Type B pancreatic cell (in vitro differentiated cells): Measurements from ENCODE around the gene EPHB4. TPM values are rescaled to one million over a fixed set of nuclear protein-coding genes. Genes with fewer than 3 reads are reported as not detected.

ENCODE experiments used
- DNase-seq: peaks from one replicate; pipeline ENCODE4 v3.0.0; 2021; ENCODE audit warnings: mixed read lengths; ENCODE audit not compliant: unreplicated experiment; ENCODE audit errors: extremely low spot score
- H3K27ac Mint-ChIP-seq: 2 replicates; pipeline ENCODE4 v1.8.0; 2021; ENCODE audit warnings: mild to moderate bottlenecking, mixed read lengths
- H3K27me3 Mint-ChIP-seq: 2 replicates; pipeline ENCODE4 v1.8.0; 2021; ENCODE audit warnings: mixed read lengths
- H3K36me3 Mint-ChIP-seq: 2 replicates; pipeline ENCODE4 v1.8.0; 2021; ENCODE audit warnings: mixed read lengths
- H3K4me1 Mint-ChIP-seq: one replicate; pipeline ENCODE4 v1.8.0; 2021; ENCODE audit warnings: mixed read lengths; ENCODE audit not compliant: unreplicated experiment
- H3K4me3 Mint-ChIP-seq: 2 replicates; pipeline ENCODE4 v1.8.0; 2021; ENCODE audit warnings: mild to moderate bottlenecking, mixed read lengths
- H3K9me3 Mint-ChIP-seq: 2 replicates; pipeline ENCODE4 v1.8.0; 2021; ENCODE audit warnings: mixed read lengths
- total RNA-seq: library from RNA; stranded (reverse); gene quantifications from 2 replicates; pipeline ENCODE4 v1.2.1, GENCODE V29; 2021; ENCODE audit warnings: low replicate concordance
- TF ChIP-seq, protein P1 (sequence below): fragments of 200-600 bp; sonication (generic); conservative IDR thresholded peaks from 2 replicates; pipeline ENCODE4 v1.5.0; 2021; ENCODE audit warnings: antibody characterized with exemption, mild to moderate bottlenecking

Gene EPHB4
- total RNA-seq, 1 donor from 2014 or later, result 78.4 TPM

- Mint-ChIP-seq H3K36me3 (no peaks in the 10 kb centered on the region), H3K27me3 (no peaks in the 10 kb centered on the region), H3K9me3 (no peaks in the 10 kb centered on the region), H3K4me1 (peaks cover 25% of the 10 kb centered on the region), H3K4me3 (peak overlapping the region; percentile 12), H3K27ac (no peak overlapping the region)
- no peak for DNase-seq
- TF ChIP-seq, protein P1, sequence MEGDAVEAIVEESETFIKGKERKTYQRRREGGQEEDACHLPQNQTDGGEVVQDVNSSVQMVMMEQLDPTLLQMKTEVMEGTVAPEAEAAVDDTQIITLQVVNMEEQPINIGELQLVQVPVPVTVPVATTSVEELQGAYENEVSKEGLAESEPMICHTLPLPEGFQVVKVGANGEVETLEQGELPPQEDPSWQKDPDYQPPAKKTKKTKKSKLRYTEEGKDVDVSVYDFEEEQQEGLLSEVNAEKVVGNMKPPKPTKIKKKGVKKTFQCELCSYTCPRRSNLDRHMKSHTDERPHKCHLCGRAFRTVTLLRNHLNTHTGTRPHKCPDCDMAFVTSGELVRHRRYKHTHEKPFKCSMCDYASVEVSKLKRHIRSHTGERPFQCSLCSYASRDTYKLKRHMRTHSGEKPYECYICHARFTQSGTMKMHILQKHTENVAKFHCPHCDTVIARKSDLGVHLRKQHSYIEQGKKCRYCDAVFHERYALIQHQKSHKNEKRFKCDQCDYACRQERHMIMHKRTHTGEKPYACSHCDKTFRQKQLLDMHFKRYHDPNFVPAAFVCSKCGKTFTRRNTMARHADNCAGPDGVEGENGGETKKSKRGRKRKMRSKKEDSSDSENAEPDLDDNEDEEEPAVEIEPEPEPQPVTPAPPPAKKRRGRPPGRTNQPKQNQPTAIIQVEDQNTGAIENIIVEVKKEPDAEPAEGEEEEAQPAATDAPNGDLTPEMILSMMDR, result no peak
Observed at GRCh38 chr7:100840470-100841100, 13.3 kb upstream of the EPHB4 start.

- H3K4me3 Mint-ChIP-seq, result no peak overlapping the region
- DNase-seq, result no peak
- no peak overlapping the region for H3K27ac Mint-ChIP-seq
- H3K27me3 Mint-ChIP-seq, result no peaks in the 10 kb centered on the region
- no peaks in the 10 kb centered on the region for H3K36me3 Mint-ChIP-seq
- TF ChIP-seq, protein P1, result no peak
- H3K4me1 Mint-ChIP-seq, result peaks cover 26% of the 10 kb centered on the region
- H3K9me3 Mint-ChIP-seq, result no peaks in the 10 kb centered on the region
Observed at GRCh38 chr7:100839361-100839760, 12.0 kb upstream of the EPHB4 start.

DNA sequence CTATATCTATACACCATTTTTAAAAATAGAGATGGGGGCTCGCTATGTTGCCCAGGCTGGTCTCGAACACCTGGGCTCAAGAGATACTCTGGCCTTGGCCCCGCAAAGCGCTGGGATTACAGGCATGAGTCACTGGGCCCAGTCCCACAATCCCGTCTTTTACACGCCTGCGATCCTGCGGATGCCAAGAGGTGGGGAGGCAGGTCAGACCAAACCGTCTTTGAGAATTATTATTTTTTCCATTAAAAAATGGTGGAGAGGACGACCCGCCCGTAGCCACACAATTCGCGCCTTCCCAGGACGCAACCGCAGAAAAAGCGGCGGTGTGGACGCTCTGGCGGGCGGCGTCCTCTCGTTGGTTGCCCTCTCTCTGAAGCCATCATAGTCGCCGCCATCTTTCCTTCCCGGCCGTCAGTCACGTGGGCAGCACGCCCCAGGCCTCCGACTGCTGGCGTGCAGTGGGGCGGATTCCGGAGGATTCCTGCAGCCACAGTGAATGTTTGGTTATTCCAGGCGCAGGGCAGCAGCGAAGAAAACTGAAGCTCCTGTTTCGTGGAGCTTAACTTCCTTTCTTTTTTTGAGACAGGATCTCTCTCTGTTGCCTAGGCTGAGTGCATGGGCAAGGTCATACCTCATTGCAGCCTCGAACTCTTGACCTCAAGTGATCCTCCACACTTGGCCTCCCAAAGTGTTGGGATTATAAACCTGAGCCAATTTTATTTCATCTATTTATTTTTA lies 9.9 kb upstream of the EPHB4 start:
- Mint-ChIP-seq H3K27me3 (no peaks in the 10 kb centered on the region), H3K36me3 (no peaks in the 10 kb centered on the region), H3K4me1 (peaks cover 26% of the 10 kb centered on the region), H3K4me3 (peak overlapping the region; percentile 83), H3K9me3 (no peaks in the 10 kb centered on the region), H3K27ac (peak overlapping the region; percentile 83)
- peak; percentile 90 for DNase-seq
- TF ChIP-seq, protein P1, result no peak

DNA sequence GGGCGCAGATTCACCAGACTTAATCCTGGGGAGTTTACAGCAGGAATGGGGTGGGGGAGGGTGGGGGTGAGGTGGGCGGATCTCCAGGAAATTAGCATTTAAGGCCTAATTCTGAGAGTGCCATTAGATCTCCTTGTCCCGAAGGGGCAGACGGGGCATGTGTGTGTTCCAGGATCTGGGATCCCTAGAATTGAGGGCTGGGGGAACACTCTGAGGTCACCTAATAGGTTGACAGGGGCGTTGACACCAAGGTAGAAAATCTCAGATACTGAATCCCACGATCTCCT lies 9.4 kb upstream of the EPHB4 start:
- Mint-ChIP-seq H3K4me3 (peak overlapping the region; percentile 83), H3K27me3 (no peaks in the 10 kb centered on the region), H3K9me3 (no peaks in the 10 kb centered on the region), H3K36me3 (no peaks in the 10 kb centered on the region), H3K27ac (peak overlapping the region; percentile 83), H3K4me1 (peaks cover 26% of the 10 kb centered on the region)
- TF ChIP-seq, protein P1, result no peak
- no peak for DNase-seq

DNA sequence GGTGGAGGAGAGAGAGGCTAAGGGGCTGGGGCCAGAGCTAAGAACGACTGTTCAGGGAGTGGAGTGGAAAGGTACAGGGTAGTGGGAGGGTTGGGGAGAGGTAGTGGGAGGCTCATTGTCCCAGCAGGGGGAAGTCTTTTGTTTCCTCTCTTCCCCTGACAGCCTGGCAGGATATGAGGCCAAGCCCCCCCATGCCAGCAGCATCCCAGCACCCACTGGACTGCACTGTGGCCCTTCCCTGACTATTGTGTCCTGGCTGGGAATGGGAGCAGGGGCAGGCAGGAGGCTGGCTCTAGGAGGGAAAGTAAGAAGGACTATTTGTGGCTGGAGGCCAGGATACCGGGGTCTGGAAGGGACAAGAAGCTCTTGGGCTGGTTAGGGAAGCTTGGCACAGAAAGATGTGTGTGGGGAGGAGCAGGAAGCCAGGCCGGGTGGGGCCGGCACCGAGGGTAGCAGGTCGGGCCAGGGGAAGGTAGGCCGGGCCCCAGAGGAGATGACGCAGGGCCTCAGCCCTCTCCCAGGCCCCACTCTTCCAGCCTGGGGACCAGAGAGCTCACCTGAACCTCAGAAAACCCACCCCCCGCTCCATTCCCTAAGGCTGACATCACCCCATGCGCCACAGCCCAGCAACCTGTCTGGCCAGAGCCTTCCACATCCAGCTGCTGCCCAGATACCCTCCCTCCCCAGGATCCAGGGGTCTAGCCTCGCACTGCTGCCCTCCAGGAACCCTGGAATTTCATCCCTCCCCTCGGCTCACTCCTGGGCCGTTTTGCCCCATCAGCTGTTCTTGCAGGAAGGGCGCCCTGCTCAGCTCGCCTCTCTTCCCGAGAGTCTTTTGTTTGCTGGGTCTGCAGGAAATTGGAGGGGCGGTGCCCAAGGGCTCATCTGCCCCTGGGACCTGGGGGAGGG lies 8.8 kb upstream of the EPHB4 start:
- Mint-ChIP-seq H3K27ac (peak overlapping the region; percentile 83), H3K9me3 (no peaks in the 10 kb centered on the region), H3K4me1 (peaks cover 26% of the 10 kb centered on the region), H3K4me3 (peak overlapping the region; percentile 73), H3K27me3 (no peaks in the 10 kb centered on the region), H3K36me3 (no peaks in the 10 kb centered on the region)
- TF ChIP-seq, protein P1, result no peak
- no peak for DNase-seq
